NCI-H82 treated with DMSO at 0.1 percent for 48 hours (cell line): ENCODE measurements around the gene CCNYL1.
A peak's percentile ranks its signal among the peaks of the same experiment; 100 is the strongest.

Experiments
- DNase-seq: peaks from one replicate; lab custom pipeline; 2025; ENCODE audit not compliant: unreplicated experiment; lab: John Stamatoyannopoulos, UW

The CCNYL1 gene

DNA sequence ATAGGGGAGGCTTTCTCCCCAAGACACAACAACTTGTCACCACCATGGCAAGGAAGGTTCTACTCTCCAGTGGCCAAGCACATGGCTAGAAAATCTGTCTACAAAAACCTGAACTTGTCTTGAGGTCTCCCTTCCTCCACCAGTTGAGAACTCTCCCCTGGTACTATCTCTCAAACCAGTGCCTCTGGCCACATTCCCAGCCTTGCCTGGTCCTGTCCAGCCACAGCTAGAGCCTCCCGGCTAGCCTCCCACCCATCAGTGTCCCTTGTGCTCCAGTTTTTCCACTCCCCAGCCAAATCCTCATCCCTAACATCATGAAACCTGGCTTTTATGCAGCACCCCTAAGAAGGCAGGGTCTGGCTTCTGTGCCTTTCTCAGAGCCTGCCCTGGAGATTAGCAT, 79.5 kb downstream of the CCNYL1 start:
- no peak for DNase-seq

DNA sequence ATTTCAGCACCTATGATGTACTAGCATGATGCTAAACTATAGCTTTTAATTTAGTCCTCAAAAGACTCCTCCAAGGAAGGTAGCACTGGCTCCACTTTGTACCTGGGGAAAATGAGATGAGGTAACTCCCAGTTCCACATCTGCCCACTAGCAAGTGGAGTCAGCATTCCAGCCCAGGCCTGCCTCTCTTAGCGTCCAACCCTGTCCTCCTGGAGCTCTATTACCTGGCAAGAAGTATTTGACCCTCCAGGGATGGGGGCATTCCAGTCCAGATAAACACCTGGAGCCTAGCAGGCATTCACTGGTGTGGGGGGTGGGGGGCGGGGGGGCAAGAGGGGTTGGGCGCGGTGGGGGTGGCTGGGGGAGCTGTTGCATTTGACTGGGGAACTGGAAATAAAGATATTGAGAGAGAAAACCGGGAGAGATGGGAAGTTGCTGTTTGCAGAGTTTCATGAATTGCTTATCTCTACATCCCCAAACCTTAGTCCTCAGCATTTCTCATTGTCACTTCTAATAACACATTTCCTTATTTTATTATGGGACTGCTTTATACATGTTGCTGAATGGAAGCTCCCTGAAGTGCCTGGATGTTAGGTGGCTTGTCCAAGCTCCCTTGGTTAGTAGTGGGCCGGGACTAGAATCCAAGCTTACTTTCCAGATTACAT, 80.3 kb downstream of the CCNYL1 start:
- no peak for DNase-seq

DNA sequence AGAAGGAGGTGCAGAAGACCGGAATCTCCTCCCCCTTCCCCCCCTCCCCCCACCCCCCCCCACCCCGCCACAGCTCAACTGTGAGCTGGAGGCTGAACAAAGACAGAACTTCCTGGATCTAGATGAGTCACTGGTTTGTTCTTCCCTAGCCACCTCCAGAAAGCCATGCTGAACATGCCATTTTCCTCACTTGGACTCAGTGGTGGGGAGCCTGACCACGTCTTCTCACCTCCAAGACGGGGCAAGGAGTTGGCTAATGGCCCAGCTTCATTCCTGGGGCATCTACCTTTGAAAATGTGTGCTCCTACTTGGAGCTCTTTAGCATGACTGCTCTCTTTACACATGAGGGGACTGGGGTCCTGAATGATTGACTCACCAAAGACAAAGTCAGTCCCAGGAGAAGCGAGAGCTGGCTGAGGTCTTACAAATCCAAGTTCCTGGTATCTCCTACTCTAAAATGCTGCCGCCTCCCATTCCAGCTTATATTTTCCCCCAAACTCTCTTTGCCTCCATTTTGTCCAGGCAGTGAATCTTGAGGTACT, 80.9 kb downstream of the CCNYL1 start:
- no peak for DNase-seq

DNA sequence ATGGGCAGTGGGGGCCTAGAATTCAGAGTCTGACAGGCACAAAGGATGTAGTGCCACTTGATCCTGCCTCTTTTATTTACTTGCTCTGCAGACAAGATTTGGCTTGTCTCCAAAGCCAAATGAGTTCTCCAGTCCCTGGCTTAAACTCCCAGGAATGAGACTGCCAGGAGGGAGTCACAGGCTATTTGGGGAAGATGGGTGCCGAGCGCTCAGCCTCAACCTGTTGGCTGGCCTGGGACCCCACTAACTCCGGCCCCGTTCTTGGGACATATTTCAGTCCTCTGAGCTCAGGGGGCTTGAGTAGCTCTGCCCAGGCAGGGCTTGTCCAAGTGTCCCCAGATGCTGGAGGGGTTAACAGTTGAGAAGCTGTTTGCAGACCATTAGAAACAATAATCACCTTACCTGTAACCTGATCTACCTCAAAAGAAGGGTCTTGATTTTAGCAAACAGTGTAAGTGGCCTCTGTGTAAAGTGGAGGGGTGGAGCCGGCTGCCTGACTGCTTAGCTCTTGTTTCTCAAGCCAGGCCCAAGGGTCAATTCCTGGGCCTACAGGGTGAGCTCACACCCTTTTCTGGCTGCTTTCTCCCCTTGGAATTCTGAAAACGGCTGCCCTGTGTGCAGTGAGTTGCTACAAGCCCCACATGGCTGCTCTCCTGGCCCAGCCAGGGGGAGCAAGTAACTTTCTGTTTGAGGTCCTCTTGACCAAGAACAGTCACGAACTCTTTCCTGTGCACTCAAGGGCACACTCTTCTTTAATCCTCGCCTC, 85.3 kb downstream of the CCNYL1 start:
- DNase-seq = peak; percentile 89

DNA sequence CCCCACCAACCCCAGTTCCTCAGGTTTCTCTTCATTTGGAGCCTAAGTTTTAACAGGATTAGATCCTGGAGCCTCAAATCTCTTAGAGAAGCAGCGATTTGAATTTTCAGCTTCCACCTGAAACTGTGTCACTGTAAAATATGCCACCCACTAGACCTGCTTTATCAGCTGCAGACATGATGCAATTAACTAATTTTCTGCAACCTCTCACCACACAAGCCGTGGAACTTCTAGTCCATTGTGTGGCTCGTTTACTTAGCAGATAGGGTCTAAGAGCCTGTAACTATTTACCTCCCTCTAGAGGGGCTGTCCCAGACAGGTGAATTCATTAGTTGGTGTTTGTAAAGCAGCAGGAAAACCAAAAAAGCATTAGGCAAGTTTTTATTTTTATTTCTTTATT, 89.8 kb downstream of the CCNYL1 start:
- peak; percentile 51 for DNase-seq

DNA sequence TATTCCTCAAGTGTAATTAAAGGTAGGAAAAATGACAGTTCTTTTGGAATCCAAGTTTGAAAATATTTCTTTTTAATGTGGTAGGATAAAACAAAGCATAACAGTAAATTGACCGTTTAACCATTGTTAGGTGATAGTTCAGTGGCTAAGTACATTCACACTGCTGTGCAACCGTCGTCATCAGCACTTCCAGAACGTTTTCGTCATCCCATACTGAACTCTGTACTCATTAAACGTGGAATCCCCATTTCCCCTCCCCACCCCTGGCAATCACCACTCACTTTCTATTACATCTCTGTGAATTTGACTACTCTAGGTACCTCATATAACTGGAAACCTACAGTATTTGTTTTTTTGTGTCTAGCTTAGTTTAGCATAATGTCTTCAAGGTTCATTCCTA, 91.2 kb downstream of the CCNYL1 start:
- no peak for DNase-seq
